ENCODE results near the gene TRIO.

The TRIO gene

DNA sequence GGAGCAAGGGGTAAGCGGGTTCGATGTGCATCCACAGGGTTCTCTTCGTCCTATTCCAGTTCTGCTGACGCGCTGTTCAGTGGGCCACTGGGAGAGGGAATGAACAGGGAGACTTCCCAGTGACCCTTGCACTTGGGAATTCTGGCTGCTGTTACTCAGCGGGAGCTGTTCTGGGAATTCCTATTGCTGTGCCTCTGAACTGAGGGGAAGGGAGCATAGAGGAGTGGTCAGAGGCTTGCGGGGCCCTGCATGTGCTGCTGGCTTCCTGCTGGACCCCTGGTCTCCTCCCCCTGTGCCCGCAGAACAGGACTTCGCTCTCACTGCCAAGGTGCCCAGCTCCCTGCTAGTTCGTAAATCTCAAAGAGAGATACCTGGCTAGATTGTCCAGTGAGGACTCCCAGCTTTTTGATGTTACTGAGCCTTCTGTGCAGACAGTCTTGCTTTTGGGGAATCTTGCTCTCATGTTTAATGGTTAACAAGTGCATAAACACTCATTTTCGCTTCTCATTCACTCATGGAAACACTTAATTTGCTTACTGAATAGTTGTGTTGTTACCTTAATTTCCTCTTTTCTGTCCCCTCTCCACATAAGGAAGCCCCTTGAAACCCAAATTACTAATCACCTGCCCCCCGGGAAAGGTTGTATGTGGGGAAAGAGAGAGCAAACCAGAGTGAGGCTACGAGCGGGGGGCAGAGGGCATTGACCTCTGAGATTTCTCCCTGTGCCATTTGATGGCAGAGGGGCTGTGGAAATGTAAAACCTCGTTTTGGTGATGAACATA lies 5.9 kb downstream of the TRIO start:
- no peak for DNase-seq

DNA sequence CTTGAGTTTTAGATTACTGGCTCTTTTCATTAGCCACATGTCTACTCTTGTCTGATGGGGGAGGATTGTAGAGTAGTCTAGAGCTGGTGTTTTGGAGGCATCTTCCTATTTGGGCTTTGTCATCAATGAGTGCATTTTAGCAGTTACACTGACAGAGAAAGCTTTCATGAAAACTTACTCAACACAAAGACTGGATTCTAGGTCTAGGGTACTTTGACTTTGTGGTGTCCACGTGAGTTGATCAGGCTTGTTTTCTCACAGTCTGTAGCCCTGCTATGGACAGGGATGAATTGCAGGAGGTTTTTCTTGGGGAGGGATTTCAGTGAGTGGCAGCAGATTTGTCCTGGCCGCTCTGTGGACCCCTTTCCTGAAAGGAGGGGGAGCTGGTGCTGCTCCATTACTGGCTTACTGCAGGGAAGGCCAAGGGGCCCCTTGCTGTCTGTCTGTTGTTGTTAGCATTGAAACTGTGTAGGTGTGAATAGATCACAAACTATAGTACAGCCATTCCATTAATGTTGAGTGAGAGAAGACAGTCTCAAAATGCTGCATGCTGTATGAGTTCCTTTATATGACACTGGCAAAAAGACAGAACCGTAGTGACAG lies 6.6 kb downstream of the TRIO start:
- DNase-seq: no peak

DNA sequence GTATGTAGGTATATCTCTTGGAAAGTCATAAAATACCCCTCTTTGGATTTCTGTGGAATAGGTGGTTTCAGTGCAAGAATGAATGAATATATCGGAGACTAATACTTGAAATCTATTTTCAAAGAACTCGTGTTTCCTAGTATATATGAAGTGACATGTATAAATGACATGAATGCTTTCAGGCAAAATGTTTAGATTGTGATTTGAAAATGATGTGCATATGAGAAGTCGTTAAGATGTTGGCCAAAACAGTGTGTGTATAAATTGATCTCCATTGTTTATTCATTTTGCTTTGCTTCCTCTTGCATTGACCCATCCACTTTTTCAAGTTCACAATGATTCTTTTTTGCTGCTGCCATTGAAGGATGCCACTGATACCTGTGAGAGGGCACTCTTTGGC lies 8.3 kb downstream of the TRIO start:
- no peak for DNase-seq

- DNase-seq: no peak
Measured at GRCh38 chr5:14153071-14153864, 10.1 kb downstream of the TRIO start.

GRCh38 chr5:14153932-14154731 lies 11.0 kb downstream of the TRIO start:
- DNase-seq: no peak

GRCh38 chr5:14155075-14155474 lies 11.9 kb downstream of the TRIO start:
- DNase-seq: no peak

DNA sequence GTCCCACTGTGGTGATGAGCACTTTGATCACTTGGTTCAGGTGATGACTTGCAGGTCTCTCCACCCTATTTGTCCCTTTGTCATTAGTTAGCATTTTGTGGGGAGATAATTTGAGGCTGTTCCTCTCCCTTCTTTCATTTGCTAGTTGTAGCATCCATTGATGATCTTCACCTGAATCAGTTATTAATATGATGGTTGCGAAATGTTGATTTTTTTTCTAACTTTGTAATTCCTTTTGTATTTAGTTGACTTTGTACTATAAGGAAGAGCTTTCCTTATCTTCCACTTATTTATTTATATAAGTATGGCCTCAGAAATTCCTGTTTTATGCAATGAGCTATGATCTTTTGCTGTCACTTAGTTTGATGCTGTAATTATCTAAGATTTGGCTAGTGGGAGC lies 12.6 kb downstream of the TRIO start:
- no peak for DNase-seq

GRCh38 chr5:14156290-14156649 lies 13.1 kb downstream of the TRIO start:
- no peak for DNase-seq

- no peak for DNase-seq
Measured at GRCh38 chr5:14156650-14157492, 13.7 kb downstream of the TRIO start.

DNA sequence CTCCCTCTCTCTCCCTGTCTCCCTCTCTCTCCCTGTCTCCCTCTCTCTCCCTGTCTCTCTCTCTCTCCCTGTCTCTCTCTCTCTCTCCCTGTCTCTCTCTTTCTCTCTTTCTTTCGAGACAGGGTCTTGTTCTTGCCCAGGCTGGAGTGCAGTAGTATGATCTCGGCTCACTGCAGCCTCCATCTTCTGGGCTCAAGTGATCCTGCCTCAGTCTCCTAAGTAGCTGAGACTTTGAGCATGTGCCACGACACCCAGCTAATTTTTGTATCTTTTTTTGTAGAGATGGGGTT lies 14.3 kb downstream of the TRIO start:
- no peak for DNase-seq

DNA sequence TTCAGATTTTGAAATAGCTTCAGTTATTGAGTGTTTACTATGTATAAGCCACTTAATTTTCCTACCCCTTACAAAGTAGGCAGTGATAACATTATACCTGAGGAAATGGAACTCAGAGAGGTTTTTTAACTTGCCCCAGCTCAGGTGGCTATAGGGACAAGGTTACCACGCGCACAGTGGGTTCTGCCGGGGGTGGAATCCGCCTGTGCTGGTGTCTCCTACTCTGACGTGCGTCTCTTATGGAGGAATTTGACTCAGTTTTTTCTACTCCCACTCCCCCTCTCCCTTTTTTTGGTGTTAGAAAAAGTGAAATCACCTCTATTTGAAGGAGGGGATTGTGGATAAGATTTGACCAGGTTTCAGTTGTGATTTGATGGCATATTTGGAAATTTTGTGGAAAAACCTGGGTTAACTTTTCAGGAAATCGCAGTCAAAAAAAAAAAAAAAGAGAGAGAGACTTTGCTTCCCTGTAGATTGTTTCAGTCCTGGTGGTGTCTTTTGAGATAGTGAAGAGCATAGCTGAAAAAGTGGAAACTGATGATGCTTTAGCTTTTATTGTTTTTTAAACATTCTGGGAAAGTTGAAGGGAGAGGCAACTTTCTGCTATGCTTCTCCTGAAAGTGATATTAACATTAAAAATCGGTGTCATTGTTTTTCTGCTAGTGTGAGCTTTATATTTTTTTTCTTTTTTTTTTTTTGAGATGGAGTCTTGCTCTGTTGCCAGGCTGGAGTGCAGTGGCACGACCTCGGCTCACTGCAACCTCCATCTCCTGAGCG lies 15.9 kb downstream of the TRIO start:
- no peak for DNase-seq

DNA sequence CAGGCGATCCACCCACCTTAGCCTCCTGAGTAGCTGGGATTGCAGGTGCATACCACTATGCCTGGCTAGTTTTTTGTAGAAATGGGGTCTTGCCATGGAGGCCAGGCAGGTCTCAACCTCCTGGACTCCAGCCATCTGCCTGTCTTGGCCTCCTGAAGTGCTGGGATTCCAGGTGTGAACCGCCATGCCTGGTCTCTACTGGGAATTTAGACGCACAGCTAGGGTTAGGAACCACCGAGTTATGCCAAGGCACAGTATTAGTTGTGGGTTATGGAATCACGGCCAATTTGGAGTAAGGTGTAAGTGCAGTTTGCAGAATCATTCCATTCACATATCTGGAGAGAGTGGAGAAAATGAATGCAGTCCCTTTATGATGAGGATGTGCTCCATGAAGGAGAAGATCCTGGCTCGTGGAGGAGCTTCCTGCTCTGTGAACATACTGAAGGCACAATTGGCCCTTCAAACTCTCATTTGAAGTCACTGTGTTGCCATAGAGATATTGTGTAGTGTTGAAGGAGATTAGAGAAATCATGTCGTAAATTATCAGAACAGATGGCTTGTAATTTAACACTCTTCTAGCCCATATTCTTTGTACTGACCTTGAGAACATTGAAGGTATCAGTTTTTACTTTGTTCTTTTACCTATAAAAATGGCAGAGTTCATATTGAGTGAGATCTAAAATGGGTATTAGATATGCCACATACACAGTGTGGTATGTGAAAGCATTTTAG lies 18.8 kb downstream of the TRIO start:
- no peak for DNase-seq

DNA sequence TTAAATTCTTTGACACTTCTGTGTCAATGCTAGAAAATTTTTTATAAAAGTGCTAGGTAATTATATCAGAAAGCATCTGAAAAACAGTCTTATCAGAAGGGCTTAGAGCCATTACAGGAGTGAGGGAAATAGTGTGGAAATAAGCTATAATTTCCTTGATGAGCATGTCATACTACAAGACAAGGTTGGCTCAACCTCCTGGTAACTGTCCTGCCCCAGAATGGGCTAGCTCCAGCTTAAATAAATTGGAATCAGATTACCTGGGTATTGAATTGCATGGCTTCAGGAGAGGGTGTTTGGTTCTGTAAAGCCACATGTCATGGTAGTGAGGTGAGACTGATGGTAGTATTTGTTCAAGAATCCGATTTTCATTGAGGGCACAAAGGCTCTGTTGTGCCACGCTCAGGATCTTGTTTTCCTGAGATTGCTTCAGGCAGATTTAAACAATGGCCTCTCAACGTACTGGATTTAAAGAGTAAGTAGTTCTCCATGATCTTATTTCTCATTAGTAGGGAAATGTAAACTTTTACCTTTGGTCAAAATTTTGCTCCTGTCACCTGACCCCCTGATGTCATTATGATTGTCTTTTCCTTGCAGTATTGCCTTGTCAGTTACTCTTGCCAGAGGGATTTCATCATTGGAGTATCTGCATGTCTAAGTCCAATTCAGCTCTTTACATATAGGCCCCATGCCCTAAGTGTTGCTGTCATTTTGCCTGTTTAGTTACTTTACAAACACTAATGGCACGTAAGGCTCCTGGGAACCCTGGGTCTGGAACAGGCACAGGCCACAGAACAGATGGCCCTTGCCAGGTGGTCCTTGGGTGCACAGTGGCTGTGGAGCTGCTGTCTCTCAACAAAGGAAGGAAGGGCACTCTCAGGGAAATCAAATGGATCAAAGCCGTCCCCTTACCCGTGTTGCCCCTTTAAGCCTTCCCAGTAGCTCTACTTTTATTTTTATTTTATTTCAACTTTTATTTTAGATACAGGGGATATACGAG lies 21.3 kb downstream of the TRIO start:
- DNase-seq: no peak

DNA sequence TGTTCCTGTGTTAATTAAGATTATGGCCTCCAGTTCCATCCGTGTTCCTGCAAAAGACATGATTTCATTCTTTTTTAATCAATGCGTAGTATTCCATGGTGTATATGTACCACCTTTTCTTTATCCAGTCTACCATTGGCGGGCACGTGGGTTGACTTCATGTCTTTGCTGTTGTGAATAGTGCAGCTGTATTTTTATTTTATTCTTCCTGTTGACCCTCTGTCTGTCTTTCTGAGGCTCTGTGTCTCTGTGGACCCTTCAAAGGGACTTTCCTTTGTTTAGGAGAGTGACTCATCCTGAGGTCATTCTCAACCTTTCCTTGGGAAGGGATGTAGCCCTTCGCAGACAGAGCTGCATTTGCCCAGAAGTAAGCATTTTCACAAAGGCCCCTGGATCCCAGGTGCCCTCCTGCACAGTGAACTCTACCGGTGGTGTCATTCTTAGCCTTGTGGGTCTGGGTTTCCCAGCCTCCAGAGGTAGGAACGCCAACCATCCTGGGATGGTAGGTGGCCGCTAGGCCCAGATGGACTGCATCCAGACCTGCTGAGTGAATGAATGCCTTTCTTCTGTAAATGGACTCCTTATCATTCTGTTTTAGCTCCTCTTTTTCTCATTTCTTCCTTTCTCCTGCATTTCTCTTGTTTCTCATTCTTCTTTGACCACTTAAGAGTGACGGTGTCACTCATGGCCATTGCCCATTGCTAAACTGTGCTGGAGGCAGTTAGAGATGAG lies 22.4 kb downstream of the TRIO start:
- no peak for DNase-seq

- DNase-seq: no peak
Measured at GRCh38 chr5:14166437-14166836, 23.3 kb downstream of the TRIO start.

DNA sequence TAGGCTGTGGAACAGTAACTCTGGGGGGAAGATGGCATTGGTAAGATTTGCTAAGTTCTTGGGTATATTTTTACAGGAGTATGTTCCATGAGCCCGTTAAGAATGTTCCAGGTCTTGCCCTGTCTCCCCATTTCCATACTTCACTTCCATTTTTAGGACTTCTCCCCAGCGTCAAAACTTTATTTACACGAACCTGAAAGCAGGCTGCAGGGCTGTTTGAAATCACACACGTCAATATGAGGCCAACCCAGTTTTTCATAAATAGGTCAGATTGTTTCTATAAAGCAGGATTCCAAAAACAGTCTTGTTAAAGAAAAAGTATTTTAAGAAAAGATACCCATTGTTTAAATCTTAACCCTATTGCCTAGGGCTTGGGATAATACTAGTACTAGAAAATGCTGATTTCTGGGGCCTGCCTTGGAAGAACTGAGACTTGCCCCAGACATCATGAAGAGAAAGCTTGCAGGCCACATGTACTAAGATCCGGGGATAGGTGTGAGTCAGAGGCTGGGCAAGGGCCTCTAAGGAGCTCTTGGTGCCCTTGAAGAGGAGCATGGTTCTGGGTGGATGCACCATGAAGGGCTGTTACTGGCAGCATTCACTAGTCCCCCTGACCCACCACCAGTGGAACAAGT lies 24.2 kb downstream of the TRIO start:
- DNase-seq: no peak

DNA sequence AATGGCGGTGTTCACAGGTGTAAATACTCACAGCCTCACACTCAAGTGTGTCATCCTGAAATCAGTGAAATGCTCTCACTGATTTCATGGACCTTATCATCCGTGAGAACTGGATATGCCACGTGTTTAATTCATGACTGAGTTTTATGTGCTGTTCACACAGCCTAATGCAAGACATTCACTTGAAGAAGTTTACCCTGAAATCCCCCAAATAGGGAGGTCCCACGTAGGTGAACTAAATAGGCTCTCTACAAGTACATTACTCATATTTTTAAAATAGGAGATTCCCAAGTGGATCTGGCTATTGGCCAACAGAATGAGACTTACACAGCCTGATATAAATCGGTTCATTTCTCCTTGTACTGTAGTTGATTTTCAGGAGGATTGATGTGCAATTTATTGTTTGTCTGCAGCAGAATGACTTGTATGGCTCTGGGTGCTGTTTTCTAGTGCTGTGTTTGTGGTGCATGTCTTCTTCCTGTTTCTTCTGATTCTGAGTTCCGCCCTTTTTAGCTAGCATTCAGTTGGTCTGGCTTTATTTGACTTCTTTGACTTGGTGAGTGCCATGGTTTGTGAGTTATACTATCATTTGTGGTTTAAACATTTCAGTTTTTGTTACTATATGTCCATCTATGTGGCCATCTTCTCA lies 25.1 kb downstream of the TRIO start:
- DNase-seq: no peak

DNA sequence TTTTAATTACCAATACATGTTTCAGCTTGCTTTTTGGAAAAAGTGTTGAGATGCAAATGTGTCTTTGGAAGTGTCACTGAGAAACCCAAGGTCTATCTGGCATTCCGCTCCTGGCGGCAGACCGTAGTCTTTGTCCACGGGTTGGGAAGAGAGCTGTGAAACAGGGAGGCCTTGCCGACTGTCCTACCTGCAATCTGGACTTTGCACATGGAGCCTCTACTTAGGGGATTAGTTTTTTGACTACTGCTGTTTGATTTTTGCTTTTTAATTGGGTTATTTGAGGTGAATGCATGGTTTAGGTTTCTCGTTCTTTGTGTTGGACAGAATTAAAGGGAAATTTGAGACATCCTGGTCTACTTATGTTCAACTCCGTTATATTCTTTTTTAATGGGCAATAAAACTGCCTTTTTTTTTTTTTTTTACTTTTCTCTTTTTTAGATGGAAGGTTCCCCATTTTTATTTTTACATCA lies 25.7 kb downstream of the TRIO start:
- no peak for DNase-seq

Measured in stimulated activated naive CD4-positive, alpha-beta T cell treated with Interleukin-2 at 50 U/mL for 16 hours (primary cell).